PFSK-1 (cell line): ENCODE data around the gene SLN.

Source experiments
- FOXP2 ChIP-seq: optimal IDR thresholded peaks from 2 replicates; pipeline ENCODE3; 2011; ENCODE audit warnings: borderline replicate concordance, control low read depth, inconsistent platforms; ENCODE audit not compliant: insufficient read depth; ENCODE audit errors: extremely low read length, extremely low read depth
- POLR2AphosphoS5 ChIP-seq: IDR thresholded peaks from 2 replicates; pipeline ENCODE4 v1.6.1; 2012; ENCODE audit warnings: low read depth, mild to moderate bottlenecking, control low read depth, low read length, moderate library complexity
- SIN3A ChIP-seq: IDR thresholded peaks from 2 replicates; pipeline ENCODE4 v1.6.1; 2012; ENCODE audit warnings: mild to moderate bottlenecking, low read length, moderate library complexity, borderline replicate concordance; ENCODE audit not compliant: insufficient read depth
- TAF1 ChIP-seq: IDR thresholded peaks from 2 replicates; pipeline ENCODE4 v1.6.1; 2012; ENCODE audit warnings: low read length, control low read depth, borderline replicate concordance; ENCODE audit not compliant: insufficient read depth
- TF ChIP-seq, protein P1 (sequence below), 2 experiments: IDR thresholded peaks; 2 replicates each; pipeline versions ENCODE4 v1.6.1 to v1.8.0; 2011 to 2012; ENCODE audit warnings: low read depth in 2 of 2, low read length in 2 of 2, control low read depth in 1 of 2, inconsistent platforms in 1 of 2, mild to moderate bottlenecking in 1 of 2, moderate library complexity in 1 of 2; ENCODE audit not compliant: insufficient read depth in 1 of 2

Gene SLN

DNA sequence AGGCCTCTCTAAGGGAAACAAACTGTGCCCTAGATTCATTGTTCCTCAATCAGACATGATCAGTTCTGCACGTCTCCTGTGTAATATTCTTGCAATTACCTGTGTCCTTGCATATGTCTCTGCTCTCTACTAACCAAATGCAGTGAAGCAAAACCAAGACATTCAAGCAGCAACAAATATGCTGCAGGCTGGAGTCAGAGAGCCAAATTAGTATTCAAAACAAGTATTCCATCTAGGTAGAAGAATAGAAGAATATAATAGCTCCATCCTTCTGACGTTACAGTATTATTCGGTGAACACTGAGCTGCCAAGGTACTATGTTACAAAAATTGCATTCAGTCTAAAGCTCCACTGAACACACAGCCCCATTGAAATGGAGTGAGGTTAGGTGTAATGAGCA lies 51.8 kb downstream of the SLN start:
- TF ChIP-seq, protein P1, sequence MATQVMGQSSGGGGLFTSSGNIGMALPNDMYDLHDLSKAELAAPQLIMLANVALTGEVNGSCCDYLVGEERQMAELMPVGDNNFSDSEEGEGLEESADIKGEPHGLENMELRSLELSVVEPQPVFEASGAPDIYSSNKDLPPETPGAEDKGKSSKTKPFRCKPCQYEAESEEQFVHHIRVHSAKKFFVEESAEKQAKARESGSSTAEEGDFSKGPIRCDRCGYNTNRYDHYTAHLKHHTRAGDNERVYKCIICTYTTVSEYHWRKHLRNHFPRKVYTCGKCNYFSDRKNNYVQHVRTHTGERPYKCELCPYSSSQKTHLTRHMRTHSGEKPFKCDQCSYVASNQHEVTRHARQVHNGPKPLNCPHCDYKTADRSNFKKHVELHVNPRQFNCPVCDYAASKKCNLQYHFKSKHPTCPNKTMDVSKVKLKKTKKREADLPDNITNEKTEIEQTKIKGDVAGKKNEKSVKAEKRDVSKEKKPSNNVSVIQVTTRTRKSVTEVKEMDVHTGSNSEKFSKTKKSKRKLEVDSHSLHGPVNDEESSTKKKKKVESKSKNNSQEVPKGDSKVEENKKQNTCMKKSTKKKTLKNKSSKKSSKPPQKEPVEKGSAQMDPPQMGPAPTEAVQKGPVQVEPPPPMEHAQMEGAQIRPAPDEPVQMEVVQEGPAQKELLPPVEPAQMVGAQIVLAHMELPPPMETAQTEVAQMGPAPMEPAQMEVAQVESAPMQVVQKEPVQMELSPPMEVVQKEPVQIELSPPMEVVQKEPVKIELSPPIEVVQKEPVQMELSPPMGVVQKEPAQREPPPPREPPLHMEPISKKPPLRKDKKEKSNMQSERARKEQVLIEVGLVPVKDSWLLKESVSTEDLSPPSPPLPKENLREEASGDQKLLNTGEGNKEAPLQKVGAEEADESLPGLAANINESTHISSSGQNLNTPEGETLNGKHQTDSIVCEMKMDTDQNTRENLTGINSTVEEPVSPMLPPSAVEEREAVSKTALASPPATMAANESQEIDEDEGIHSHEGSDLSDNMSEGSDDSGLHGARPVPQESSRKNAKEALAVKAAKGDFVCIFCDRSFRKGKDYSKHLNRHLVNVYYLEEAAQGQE (IDR thresholded peaks at IDR 0.05; ENCODE audit: insufficient read depth in 1 of 2, low read depth in 2 of 2, low read length in 2 of 2): no peak
- TF ChIP-seq FOXP2 (no peak), TAF1 (no peak), POLR2AphosphoS5 (no peak), SIN3A (no peak)

DNA sequence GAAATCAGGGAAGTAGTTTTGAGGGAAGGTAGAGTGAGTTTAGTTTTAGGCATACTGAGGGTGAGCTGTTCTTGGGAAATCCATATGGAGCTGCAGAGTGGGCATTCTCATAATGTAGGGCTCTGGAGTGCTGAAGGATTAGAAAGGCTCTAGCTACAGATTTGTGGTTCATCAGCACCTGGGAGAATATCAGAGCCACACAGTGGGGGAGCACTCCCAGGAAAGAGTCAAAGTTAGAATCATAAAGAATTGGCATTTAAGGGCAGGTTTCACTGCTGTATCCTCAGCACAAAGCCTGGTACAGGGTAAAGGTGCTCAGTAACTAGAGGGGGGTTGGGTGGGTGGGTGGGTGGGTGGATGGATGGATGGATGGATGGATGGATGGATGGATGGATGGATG lies 52.5 kb downstream of the SLN start:
- TF ChIP-seq, protein P1 (IDR thresholded peaks at IDR 0.05; ENCODE audit: insufficient read depth in 1 of 2, low read depth in 2 of 2, low read length in 2 of 2): no peak
- TF ChIP-seq SIN3A: no peak
